GM19035 (cell line): ENCODE data around the gene SLC12A5.

ENCODE experiments used
- ATAC-seq: cut with Tn5 transposase; IDR thresholded peaks from one replicate; pipeline ENCODE4 v1.9.1; 2021; ENCODE audit not compliant: unreplicated experiment

The SLC12A5 gene

GRCh38 chr20:46053416-46053815 is 24.4 kb downstream of the SLC12A5 start:
- no peak for ATAC-seq

GRCh38 chr20:46054606-46055005 is 25.6 kb downstream of the SLC12A5 start:
- no peak for ATAC-seq

- no peak for ATAC-seq
Measured at GRCh38 chr20:46055269-46055668, 26.3 kb downstream of the SLC12A5 start.

- ATAC-seq = no peak
Measured at GRCh38 chr20:46056027-46056833, 27.2 kb downstream of the SLC12A5 start.

DNA sequence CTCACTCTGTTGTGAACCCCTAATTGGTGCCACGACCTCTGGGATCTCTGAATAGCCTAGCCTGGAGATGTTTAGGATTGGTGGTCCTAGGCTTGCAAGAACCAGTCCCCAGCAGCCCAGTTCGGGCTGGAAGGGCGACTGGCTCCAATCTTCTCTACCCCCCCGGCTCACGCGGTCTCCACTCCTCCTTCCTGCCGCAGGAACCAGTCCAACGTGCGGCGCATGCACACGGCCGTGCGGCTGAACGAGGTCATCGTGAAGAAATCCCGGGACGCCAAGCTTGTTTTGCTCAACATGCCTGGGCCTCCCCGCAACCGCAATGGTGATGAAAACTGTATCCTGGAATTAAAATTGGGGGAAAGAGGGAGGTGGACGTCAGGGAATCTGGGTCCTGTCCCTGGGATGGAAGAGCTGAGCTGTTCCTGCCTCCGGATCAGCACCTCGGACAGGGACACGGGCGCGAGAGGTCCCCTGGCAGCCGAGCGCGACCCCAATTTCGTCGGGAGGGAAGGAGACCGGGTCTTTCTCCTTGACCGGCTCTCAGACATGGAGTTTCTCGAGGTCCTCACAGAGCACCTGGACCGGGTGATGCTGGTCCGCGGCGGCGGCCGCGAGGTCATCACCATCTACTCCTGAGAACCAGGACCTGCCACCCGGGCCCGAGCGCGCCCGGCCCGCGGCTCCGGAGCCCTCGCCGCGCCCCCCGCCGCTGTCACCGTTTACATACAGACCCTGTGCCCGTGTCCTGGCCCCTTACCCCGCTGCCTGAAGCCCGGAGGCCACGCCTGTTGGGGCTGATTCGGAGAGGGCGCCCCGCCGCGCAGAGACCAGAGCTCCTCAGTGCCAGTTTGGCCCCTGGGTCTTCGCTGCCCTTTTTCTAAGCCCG is 28.2 kb downstream of the SLC12A5 start:
- ATAC-seq = no peak

GRCh38 chr20:46057856-46058598 is 29.0 kb downstream of the SLC12A5 start:
- ATAC-seq = no peak

DNA sequence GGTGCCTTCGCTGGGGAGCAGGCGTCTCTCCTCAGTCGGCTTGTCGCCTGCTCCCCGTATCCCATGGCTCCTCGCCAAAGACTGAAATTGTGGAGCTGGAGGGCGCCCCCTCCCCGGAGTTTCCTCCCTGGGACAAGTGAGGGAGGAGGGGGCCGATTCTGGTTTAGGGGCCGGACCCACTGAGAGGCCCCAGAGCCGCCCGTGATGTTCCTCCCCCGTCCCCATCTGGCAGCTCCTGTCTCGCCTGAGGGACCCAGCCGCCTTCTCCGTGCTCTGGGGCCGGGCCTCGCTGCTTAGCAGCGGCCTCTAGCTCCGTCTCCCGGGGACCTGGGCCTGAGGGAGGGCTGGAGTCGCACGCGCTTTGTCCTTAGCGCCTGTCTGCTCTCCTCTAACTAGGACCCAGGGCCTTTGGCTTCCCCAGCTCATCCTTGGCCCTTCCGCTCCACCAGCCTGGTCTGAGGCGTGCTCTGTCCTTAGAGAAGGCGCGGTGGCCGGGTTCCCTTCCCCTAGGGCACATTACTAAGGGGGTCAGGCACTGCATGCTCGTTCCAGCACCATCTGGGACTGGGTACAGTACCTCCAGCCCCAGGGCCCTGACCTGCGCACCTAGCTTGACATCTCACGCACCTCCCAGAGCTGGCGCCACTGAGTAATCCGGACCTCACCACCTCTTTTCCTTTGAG is 29.7 kb downstream of the SLC12A5 start:
- no peak for ATAC-seq

- no peak for ATAC-seq
Measured at GRCh38 chr20:46060301-46060881, 31.4 kb downstream of the SLC12A5 start.

DNA sequence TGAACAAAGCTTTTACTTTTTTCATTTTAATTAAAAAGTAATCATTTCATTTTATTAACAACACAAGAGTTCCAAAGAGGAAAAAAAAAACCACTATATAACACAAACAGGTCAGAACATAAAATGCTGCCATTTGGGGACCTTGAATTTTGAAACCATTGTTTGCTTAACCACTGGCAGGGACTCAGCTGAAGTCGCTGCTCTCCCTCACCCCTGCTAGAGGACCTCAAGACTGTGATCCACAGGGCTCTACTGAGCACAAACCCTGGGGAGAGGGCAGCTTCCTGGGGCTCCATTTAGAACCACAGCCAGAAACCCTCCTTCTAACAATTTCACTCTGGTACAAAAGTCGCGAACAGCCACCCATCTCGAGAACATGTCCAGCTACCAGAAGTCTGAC is 32.0 kb downstream of the SLC12A5 start:
- ATAC-seq = no peak

- no peak for ATAC-seq
Measured at GRCh38 chr20:46062151-46062550, 33.1 kb downstream of the SLC12A5 start.

GRCh38 chr20:46062621-46063020 is 33.6 kb downstream of the SLC12A5 start:
- no peak for ATAC-seq

DNA sequence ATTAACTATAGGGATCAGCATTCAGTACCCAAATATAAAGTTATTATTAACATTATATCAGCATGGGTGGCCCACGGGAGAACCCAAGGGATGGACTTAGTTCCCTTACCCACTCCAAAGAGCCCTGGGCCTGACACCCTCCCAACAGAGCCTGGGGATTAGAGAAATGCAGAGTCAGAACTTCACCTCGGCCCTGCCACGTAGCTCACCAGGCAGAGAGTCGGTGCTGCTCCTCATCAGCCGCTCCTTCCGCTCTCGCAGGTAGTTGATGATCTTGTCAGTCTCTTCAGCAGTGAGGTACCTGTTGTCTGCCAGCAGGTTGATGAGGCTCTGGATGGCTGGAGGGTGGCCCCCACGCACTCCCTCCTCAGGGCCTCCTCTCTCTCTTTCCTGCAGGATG is 34.1 kb downstream of the SLC12A5 start:
- ATAC-seq = no peak

GRCh38 chr20:46063652-46064054 is 34.6 kb downstream of the SLC12A5 start:
- ATAC-seq = no peak

DNA sequence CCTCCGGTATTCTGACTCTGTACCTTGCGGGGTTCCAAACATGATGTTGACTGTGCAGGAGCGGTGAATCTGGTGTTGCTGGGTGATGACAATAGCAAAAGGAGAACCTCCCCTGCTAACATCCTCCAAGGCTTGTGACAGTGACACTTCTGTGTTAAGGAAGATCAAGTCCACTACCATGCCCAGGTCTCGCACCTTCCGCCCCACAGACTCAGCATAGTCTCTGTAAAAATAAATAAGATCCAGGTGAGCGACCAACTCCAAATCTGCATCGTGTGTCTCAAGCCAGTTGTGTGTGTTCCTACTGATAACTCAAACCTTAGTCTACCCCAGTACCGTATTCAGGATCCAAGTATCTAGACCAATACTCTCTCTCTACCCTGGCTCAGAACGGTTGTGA is 36.0 kb downstream of the SLC12A5 start:
- no peak for ATAC-seq

GRCh38 chr20:46065691-46066090 is 36.7 kb downstream of the SLC12A5 start:
- no peak for ATAC-seq

- ATAC-seq = no peak
Measured at GRCh38 chr20:46070215-46070900, 41.3 kb downstream of the SLC12A5 start.

DNA sequence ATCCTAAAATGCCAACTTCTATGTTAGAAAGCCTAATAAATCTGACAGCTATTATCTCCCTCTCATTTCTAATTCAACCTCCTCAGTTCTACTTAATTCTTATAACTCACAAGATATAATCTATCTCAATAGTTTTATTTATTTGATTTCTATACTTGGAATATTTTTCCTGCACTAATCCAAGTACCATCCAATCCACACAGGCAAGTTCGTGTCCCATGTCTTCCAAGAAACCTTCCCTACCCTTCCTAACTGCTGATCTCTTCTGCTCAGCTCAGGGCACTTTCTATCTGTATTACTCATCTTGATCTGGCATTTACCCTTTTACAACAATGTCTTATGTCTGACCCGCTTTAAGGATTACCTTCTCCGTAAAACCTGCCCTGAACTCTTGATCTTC is 42.6 kb downstream of the SLC12A5 start:
- ATAC-seq = no peak

GRCh38 chr20:46073024-46073423 is 44.0 kb downstream of the SLC12A5 start:
- no peak for ATAC-seq

DNA sequence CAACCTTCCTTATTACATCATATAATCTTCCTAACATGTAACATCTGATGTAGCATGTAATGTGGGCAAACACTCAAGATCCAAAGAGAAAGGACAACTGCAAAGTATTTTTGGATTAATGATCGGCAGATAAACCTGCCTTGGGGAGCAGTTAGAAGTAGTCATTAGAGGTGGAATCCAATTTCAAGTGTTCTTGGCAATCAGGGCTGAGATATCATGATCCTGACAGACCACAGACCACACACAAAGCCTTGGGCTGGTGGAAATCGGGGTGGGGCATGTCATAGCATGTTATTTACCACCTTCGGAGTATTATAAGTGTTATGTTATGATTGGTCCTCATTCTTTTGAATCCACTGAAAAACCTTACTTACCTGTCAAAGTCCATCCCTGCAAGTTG is 44.4 kb downstream of the SLC12A5 start:
- ATAC-seq = no peak

DNA sequence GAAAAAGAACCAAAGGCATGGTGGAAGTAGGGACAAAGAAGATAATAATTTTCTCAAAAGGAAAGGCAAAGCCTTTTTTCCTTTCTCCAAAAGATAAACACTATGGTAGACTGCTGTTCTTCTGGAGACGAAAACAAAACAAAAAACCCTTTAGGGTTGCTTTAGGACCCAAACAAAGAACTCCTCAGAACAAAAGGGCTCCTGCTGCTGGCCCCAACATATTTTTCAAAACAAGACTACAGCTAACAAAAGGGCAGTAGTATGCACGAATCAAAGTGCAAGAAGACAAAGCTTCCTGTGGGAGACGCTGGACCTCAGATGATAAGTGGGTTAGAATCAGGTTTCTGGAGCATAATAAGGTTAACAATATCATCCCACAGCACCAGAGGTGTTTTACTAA is 45.0 kb downstream of the SLC12A5 start:
- ATAC-seq = no peak
